ENCODE data around the gene CTPS2.
"Not testable (repeated sequence)": the region's sequence is repeated elsewhere in the genome, so short reads cannot be mapped to it uniquely, and the experiment has no call there.

The CTPS2 gene

DNA sequence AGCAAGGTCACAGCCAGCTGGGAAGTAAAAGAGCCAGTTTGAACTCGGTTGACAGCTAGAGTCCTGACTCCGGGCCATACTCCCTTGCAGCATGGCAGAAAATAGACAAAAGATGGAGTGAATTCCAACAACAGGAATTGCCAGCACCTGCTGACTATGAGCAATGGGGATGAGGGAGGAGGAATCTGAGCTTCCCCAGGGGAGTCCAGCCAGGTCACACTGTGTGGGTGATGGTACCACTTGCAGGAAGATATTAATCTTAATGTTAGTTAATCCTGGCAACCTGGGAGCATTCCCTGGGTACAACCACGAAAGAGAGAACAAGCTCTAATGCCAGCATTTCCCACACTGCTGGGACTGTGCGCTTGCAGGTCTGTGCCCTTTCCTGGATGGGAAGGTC lies 110.6 kb downstream of the CTPS2 start:
- no peak for DNase-seq

DNA sequence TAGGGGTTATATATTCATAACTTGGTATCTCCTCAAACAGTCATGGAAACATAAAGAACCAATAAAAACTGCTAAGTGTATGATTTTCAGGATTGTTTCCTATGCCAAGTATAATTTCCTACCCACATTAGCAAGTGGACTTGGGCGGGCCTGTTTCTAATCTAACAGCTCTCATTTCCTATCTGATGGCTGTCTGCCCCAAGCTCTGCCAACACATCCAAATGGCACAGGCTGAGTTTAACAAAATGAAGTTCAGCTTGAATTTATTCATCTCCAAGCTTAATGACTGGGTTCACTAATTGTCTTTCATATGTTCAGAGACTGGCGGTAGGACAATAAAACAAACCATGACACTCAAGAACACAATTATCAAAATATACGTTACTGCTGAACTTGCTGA lies 118.0 kb downstream of the CTPS2 start:
- no peak for DNase-seq

DNA sequence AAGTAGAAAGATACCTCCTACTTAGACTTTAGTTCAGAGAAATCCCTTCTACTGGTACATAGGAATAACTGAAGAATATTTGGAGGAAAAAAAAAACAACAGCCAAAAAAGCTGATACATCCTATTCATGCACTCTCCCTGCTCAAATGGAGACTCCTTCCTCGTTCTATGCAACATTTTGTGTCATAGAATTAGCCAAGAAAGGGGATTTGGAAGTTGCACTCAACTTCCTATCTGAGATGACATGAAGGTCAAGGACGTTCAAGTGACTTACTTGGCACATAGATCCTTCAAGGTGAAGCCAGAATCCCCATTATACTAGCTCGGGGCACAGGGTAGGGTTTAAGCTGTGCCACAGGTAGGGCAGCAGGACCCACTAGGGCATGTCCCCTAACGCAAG lies 118.7 kb downstream of the CTPS2 start:
- DNase-seq, result no peak

DNA sequence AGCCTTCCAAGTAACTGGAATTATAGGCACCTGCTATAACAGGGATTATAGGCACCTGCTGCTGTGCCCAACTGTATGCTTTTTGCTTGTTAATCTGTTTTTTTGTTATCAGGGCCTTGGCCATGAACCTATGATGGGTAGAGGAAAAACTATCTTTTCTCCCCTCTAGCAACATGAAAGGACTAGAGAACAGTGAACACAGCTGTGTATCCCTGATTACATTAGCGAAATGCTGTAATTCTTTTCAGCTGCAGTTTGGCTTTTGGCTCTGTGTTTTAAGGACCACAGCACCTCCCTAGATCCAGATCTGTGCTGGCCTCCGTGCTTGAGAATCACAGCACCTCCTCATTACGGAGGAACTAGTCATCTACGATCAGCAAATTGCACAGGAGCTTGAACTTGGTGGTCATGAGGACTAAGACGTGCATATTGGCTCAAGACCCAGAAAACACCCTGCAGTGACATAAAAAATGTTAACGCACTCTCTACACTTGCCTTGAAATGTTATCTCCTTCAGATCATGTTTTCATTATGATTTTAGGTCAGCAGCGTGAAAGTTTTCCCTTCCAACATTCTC lies 120.2 kb downstream of the CTPS2 start:
- DNase-seq, result no peak

GRCh38 chrX:16589826-16590225 lies 122.6 kb downstream of the CTPS2 start:
- DNase-seq, result no peak

GRCh38 chrX:16589211-16589610 lies 123.3 kb downstream of the CTPS2 start:
- no peak for DNase-seq

DNA sequence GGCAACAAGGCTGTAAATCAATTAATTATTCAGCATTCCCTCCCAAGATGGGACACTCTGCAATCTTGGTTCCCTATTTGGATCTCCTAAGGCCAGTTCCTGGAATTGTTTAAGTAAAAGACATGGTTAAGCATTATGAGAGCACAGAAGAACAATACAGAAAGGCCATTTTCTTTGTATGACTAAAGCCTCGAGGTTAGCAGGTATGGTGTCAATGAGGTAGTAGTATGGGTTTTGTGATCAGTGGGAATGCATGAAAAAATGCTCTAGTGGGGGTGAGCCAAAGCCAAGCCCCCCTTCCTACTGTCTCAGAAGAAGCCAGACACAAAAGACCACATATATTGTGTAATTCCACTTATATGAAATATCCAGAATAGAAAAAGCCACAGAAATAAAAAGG lies 124.2 kb downstream of the CTPS2 start:
- DNase-seq, result no peak

DNA sequence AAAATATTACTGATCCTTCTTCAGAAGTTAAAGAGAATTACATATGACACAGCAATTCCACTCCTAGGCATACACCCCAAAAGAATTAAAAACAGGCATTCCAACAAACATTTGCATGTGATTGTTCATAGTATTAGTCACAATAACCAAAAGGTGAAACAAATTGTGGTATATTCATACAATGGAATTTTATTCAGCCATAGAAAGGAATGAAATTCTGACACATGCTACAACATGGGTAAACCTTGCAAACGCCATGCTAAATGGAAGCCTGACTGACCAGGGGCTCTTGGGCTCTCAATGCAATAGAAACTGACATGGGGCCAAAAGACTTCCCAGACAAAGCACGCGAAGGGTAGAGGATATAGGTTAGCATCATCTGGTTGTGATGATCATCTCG lies 124.6 kb downstream of the CTPS2 start:
- DNase-seq, result no peak

- no peak for DNase-seq
These were observed 125.9 kb downstream of the CTPS2 start for GRCh38 chrX:16586377-16587112.

GRCh38 chrX:16585486-16586376 lies 126.7 kb downstream of the CTPS2 start:
- no peak for DNase-seq

DNA sequence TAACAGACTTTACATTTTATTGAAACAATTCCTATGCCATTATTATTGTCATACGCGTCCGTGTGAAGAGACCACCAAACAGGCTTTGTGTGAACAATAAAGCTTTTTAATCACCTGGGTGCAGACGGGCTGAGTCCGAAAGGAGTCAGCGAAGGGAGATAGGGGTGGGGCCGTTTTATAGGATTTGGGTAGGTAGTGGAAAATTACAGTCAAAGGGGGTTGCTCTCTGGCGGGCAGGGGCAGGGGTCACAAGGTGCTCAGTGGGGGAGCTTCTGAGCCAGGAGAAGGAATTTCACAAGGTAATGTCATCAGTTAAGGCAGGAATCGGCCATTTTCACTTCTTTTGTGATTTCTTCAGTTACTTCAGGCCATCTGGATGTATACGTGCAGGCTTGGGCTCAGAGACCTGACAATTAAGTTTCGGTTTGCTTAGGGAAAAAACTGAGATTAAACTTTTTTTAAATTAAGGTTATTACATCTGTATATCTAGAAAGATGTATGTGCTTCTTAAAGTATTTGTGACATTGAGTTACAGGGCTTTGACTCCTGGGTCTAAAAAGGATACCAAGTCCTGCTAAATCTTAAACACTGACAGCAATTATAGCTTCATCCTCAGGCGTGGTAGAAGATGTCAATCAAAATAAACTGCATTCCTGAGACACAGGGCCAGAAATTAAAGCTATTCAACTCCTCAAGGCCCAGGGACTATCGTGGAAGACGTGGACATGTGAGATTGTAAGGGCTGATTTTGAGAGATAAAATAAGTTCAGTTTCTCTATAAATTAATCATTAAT lies 132.3 kb downstream of the CTPS2 start:
- DNase-seq, result not testable (repeated sequence)

DNA sequence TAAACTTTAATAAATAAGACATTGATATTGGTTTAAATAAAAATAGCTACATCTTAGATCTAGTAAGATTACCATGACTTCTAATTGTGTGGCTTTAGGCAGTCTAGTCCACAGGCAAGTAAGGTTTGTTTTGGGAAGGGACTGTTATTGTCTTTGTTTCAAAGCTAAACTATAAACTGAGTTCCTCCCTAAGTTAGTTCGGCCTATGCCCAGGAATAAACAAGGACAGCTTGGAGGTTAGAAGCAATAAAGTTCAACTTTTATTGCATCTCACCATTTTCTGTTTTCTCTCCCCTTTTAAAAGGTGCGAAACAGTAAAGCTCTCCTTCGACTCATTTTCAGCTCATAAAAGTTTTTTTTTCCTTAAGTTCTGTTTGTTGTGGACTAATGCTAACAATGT lies 133.0 kb downstream of the CTPS2 start:
- DNase-seq, result no peak

DNA sequence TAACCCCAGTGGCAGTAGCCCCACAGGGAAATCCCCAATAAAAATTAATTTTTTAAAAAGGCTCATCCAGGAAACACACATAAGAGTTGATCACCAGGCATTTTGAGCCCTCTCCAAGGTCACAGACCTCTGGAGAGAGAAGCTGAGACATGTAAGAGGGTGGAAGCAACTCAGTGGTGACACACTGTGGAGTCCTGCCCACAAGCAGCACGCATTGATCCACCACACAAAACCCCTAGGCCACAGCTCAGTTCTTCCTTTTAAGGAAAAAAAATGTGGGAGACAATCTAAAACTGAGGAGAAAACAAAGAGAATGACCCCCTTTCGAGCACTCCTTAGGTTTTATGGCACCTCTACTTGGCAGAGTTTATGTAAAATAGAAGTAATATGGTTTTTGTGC lies 134.3 kb downstream of the CTPS2 start:
- no peak for DNase-seq

- no peak for DNase-seq
These were observed 134.9 kb downstream of the CTPS2 start for GRCh38 chrX:16577483-16578029.

- DNase-seq, result not testable (repeated sequence)
These were observed 137.1 kb downstream of the CTPS2 start for GRCh38 chrX:16575388-16575787.

DNA sequence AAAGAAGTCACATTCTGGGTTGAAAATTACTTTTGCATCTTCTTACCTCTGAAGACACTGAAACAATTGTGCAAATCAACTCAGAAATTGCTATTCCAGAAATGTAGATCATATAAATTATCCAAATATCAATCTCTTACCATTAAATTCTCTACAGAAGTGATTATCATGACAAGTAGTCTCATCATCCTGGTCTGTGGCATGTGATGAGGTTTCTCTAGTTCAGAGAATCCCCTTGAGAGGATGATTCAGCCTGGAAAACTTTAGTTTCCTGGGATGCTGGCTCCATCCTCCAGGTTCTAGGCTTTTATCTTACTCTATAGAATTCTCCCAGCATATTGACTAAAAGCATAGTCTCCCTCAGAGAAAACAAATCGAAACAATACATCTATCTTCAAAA lies 138.7 kb downstream of the CTPS2 start:
- DNase-seq, result no peak

DNA sequence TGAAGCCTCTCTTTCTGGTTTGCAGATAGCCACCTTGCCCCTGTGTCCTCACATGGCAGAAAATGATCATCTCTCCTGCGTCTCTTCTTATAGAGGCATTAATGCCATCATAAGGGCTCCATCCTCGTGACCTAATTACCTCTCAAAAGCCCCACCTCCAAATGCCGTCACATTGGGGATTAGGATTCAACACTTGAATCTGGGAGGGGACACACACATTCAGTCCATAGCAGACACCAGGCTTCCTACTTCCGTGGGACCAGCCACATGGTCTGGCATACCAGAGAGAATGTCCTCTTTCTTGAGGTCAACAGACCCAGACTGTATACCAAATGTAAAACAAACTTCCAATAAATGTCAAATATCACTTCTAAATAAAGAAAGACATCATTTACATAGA lies 144.8 kb downstream of the CTPS2 start:
- no peak for DNase-seq

DNA sequence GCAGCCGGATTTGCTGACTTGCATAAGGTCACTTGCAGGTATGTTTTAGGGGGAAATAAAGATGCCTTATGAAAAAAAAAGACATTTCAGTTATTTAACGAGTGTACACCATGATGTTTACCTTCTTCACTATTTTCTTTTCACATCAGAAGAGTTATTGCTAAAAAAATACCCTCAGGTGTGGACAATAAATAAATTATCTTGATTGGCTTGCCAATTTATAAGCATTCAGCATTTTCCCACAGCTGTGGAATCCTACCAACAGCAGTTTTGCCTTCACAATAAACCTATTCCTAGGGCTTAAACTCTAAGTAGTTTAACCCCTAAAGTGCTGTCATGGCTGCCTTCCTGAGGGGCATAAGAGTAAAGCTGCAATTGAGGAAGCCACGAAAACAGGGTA lies 145.9 kb downstream of the CTPS2 start:
- no peak for DNase-seq

GRCh38 chrX:16560173-16560572 lies 152.3 kb downstream of the CTPS2 start:
- DNase-seq, result no peak

DNA sequence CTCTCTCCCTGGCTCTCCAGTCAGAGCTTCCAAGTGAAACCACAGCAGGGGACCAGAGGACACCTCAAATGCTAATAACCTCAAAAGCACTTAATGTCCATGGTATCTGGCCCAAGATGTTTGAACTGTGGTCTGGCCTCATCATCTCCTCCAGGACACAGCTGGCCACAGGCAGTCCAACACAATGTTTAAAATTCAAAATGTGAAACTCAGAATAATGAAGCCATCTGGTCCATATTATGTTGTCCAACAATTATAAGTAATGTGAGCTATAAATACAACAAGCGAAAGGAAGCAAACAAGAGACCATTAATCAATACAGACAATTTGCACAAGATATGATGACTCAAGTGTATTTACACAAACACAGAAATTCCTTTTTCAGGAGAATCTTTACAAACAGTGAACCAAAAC lies 153.3 kb downstream of the CTPS2 start:
- DNase-seq, result no peak

DNA sequence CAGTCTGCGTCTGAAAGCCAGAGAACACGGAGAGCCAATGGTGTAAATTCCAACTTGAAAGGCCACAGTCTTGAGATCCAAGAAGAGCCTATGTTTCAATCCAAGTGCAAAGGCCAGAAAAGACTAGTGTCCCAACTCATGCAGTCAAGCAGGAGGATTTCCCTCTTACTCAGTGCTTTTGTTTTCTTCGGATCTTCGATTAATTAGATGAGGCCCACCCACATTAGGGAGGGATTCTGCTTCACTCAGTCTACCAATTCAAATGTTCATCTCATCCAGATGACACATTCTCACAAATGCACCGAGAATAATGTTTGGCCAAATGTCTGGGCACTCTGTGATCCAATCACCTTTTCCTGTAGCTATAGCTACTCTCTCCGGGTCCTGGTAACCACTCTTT lies 154.0 kb downstream of the CTPS2 start:
- DNase-seq, result no peak

DNA sequence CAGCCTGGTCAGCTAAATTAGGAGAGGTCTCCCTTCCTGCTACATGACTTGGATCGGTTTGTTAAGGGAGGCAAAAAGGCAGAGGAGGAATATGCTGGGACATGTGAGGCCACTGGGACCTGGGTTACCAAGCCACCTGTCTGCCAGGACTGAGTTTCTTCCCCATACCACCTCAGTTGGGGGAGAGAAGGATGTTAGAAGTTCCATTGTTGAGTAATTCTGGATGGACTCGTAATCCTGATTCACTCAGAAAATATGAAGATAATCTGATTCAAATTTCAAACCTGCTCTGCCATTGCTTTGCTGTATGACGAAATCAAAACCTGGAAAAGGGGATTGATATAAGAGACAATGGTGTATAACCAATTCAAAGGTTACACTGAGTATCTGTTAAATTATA lies 159.9 kb downstream of the CTPS2 start:
- no peak for DNase-seq

GRCh38 chrX:16547644-16548043 lies 164.8 kb downstream of the CTPS2 start:
- DNase-seq, result no peak

All from CD4-positive, alpha-beta T cell treated with Interleukin-1 beta for 1 hour (primary cell).